ENCODE measurements around the gene FNDC3B. TPM values are rescaled to one million over a fixed set of nuclear protein-coding genes. Genes with fewer than 3 reads are reported as not detected.

The FNDC3B gene
- total and polyA plus RNA-seq, 9 donors: 22.1 to 198 (median 108) TPM

DNA sequence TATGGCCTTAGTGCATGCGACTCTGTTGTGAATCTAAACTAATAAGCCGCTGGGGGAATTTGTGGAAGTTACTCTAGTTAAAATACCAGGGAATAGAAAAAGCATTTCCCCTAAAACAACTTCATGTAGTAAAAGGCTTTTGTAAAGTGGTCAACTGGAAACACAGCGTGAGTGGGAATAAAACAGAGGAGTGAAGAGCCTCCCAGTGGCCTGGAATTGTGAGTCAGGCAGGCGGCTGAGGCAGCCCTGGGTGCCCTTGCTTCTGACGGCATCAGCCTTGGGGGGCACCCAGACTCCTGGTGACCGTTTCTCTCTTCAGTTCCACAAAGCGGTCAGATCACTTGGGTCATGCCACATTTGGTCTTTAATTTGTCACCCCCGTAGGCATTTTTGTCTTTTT, 300.5 kb downstream of the FNDC3B start:
- intact Hi-C loops (cut with DNase I): loop anchor here in 3 of 4 donors (5.0 to 10.0 kb wide), 5 partner anchors 505 to 695 kb away; no protein-coding TSS in a partner anchor
- Histone ChIP-seq H3K4me1 (ENCODE audit: insufficient read depth) (no peaks in the 10 kb centered on the region), H3K27ac (no peak overlapping the region), H3K27me3 (no peaks in the 10 kb centered on the region), H3K4me3 (no peak overlapping the region), H3K9me3 (no peaks in the 10 kb centered on the region), H3K36me3 (no peaks in the 10 kb centered on the region)
- TF ChIP-seq, protein P1, sequence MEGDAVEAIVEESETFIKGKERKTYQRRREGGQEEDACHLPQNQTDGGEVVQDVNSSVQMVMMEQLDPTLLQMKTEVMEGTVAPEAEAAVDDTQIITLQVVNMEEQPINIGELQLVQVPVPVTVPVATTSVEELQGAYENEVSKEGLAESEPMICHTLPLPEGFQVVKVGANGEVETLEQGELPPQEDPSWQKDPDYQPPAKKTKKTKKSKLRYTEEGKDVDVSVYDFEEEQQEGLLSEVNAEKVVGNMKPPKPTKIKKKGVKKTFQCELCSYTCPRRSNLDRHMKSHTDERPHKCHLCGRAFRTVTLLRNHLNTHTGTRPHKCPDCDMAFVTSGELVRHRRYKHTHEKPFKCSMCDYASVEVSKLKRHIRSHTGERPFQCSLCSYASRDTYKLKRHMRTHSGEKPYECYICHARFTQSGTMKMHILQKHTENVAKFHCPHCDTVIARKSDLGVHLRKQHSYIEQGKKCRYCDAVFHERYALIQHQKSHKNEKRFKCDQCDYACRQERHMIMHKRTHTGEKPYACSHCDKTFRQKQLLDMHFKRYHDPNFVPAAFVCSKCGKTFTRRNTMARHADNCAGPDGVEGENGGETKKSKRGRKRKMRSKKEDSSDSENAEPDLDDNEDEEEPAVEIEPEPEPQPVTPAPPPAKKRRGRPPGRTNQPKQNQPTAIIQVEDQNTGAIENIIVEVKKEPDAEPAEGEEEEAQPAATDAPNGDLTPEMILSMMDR (IDR thresholded peaks at IDR 0.05): no peak
- TF ChIP-seq EP300 (IDR thresholded peaks at IDR 0.05) (no peak), POLR2A (IDR thresholded peaks at IDR 0.05) (no peak)
- WGBS, 3 donors: 90 to 94% (median 92%) methylated on average over 8 of the region's 8 CpGs
- no peak for DNase-seq

DNA sequence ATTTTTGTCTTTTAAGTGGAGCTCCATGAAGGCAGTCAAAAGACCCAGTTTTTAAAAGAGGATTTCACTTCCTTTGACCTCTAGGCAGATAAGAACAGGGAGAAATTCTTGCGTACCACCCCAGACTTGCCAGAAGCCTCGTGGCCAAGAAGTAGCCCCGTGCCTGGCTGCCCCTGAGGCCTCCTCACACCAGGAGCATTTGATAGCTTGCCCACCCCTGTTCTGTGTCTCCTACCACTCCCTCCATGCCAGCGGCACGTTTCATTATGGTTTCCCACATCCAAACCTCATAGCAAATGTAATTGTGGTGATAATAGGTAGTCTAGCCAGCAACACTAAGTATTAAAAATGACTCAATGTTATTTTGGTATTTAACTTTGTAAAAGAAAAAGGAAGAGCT, 301.2 kb downstream of the FNDC3B start:
- intact Hi-C loops (cut with DNase I): loop anchor here in 2 of 4 donors (5.0 to 10.0 kb wide), 3 partner anchors 566 to 693 kb away; no protein-coding TSS in a partner anchor
- DNase-seq: no peak
- WGBS, 3 donors: 35 to 59% (median 47%) methylated on average over 5 of the region's 5 CpGs
- H3K27ac ChIP-seq: no peak overlapping the region
- H3K9me3 ChIP-seq: no peaks in the 10 kb centered on the region
- H3K4me3 ChIP-seq: no peak overlapping the region
- H3K27me3 ChIP-seq: no peaks in the 10 kb centered on the region
- no peaks in the 10 kb centered on the region for H3K4me1 ChIP-seq (ENCODE audit: insufficient read depth)
- TF ChIP-seq POLR2A (IDR thresholded peaks at IDR 0.05) (no peak), EP300 (IDR thresholded peaks at IDR 0.05) (no peak)
- TF ChIP-seq, protein P1 (IDR thresholded peaks at IDR 0.05): no peak
- no peaks in the 10 kb centered on the region for H3K36me3 ChIP-seq

DNA sequence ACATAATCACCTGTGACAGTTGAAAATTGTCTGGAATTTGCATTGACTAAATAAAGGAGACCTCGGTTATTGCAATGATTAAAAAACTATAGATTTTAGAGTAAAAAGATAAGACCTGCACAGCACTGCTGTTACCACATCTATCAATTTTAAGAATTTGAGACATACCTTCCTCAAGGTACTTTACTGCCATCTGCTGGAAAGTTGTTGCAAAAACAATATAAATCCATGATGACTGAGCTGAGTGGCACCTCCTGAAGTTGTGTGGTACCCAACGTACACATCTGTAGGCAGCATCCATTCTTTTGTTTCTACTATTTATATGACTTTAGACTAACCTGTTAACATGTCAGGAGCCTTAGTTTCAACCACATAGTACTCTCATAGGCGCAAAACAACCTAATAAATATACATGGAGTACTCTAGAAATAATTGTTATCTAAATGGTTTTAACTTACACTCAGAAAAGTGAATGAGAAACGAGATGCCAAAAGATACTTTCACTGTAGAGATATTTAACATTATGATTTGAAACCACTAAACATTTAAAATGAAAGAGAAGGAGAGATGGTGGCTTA, 302.2 kb downstream of the FNDC3B start:
- intact Hi-C loops (cut with DNase I): loop anchor here in 2 of 4 donors (5.0 to 10.0 kb wide), 3 partner anchors 567 to 694 kb away; no protein-coding TSS in a partner anchor
- DNase-seq: no peak
- no peak overlapping the region for H3K27ac ChIP-seq
- H3K9me3 ChIP-seq: no peaks in the 10 kb centered on the region
- H3K36me3 ChIP-seq: no peaks in the 10 kb centered on the region
- no peak for TF ChIP-seq EP300 (IDR thresholded peaks at IDR 0.05)
- TF ChIP-seq, protein P1 (IDR thresholded peaks at IDR 0.05): peak; percentile 68 to 82 (median 76)
- 40 to 43% (median 41%) methylated on average over 4 of the region's 4 CpGs for WGBS, 3 donors
- H3K4me3 ChIP-seq: no peak overlapping the region
- H3K4me1 ChIP-seq (ENCODE audit: insufficient read depth): no peaks in the 10 kb centered on the region
- no peaks in the 10 kb centered on the region for H3K27me3 ChIP-seq

DNA sequence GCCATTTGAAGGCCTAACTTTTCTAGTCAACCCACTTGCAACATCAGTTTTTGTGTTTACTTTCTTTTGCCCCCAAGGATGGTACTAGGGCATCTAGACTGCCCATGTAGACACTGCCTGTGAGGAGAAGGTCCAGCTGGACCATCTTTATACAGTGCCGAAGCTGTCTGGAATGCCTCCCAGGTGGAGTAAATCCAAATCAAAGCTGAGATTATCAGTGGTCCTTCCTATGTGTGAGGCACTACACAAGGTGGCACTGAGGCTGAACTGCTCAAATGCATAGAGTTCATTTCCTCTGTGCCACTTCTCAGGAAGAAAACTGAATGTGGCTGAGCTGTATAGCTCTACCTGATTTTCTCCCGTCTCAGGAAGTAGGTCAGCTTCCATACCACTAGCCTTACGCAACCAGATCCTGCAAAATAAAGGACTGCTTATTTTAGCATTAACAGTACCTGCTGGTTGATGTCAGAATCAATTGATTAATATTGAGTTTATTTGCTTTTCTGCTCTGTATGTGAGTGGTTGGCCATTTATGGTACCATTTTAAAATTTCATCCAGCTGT, 302.8 kb downstream of the FNDC3B start:
- no peak for TF ChIP-seq EP300 (IDR thresholded peaks at IDR 0.05)
- no peak for TF ChIP-seq POLR2A (IDR thresholded peaks at IDR 0.05)
- TF ChIP-seq, protein P1 (IDR thresholded peaks at IDR 0.05): no peak
- no peaks in the 10 kb centered on the region for H3K9me3 ChIP-seq
- no peak overlapping the region for H3K27ac ChIP-seq
- no peaks in the 10 kb centered on the region for H3K4me1 ChIP-seq (ENCODE audit: insufficient read depth)
- DNase-seq: no peak
- H3K36me3 ChIP-seq: no peaks in the 10 kb centered on the region
- H3K27me3 ChIP-seq: no peaks in the 10 kb centered on the region
- 72 to 84% (median 72%) methylated on average over 3 of the region's 3 CpGs for WGBS, 3 donors
- intact Hi-C loops (cut with DNase I): loop anchor here in 2 of 4 donors (5.0 to 10.0 kb wide), 3 partner anchors 567 to 695 kb away; no protein-coding TSS in a partner anchor
- no peak overlapping the region for H3K4me3 ChIP-seq
